Inflammatory macrophage treated with lipopolysaccharide for 1 hour (primary cell): ENCODE data around the gene APBB2.

Source experiments
- DNase-seq, 2 donors: peaks; one replicate each; pipeline ENCODE4 v3.0.0-alpha.2; 2020 to 2022

Gene APBB2

DNA sequence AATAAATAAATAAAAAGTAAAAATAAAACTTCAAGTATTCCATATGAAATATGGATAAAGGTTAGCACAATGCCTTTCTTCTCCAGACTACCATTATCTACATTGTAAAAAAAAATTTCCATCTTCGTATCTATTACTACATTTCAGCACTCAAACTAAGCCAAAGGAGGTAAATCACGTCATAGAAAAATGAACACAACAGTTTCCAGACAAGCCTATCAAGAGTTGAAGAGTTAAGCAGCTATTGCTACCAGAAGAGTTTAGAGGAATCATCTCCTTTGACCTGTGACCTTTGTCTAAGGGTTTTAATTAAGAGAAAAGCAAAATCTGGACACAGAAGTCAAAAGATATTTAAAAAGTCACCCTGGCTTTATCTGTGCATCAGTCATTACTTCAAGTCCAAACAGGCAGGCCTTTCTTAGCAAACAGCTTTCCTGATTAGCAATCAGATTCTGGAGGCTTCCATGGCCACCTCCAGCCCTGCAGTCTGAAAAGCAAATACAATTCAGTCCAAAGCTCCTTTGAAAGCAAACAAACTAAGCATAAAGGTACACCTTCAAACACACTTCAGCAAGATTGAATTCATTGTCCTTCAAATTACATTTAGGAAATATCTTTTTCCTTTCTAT lies 82.2 kb downstream of the APBB2 start:
- DNase-seq, result no peak

DNA sequence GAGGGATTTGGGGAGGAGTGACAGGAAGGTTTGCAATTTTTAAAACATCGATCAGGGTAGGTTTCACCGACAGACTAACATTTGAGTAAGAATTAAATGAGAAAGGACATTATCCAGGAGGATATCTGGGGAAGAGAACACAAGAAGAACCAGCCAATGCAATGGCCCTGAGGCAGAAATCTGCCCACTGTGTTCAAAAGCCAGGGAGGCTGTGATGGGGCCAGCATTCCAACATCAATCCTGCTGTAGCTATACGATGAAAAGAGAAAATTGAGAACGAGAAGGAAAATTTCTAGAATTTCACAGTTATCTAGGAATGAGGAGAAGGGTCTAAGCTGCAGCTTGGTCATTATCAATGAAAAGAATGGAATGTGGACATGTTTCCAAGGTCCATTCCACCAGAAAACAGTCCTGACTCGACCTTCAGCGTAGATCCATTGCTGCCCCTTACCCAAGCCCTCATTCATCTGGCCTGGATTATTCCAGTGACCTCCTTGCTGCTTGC lies 84.4 kb downstream of the APBB2 start:
- DNase-seq, result no peak

DNA sequence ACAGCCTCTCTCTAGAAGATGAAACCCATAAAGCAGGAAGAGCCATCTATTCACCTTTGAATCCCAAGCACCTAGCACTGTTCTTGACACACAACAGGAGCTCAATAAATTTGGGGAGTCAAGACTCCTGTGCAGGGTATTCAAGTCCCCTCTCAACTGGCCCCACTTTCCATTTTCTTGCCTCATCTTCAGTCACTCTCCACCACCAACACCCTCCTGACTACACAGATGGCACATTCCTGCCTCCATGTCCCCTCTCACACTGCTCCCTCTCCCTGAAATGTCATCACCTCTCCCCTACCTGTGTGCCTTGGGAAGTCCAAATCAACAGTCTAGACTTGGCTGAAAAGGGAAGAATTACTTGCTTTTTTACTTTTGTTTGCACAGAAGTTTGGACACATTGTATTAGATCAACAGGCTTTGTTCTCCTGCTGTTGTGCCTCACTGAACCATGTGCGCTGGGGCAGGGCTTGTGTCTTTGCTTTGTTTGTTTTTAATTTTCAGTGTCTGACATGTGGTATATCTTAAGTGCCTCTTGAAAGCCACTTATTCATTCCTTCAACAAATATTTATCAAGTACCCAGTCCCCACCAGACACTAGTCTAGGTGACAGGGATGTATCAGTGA lies 85.1 kb downstream of the APBB2 start:
- no peak for DNase-seq

DNA sequence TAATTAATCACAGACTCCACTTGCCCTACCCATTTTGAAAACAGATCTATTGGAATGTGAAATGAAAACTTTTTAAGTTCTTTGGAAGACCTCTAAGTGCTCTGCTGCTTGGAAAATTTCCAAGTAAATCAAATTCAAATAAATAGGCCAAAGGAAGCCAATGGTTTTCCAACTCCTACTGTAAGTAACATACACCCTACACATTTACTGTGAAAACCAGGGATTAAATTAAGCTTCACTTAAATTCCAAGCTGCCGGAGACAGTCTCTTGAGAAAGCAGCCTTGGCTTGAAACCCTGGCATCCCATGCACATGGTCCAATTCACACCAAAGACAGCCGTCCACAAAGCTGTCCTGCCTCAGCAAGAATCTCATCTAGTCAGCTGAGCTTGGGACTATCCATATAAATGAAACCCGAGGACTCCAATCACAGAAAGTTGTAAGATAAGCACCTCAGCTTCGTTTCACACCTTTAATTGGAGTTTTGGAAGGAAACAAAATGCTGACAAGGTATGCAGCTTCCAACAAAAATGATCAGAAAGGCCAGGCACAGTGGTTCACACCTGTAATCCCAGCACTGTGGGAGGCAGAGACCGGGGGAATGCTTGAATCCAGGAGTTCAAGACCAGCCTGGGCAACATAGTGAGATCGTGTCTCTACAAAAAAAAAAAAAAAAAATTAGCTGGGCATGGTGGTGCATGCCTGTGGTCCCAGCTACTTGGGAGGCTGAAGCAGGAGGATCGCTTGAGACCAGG lies 88.6 kb downstream of the APBB2 start:
- DNase-seq, result no peak

DNA sequence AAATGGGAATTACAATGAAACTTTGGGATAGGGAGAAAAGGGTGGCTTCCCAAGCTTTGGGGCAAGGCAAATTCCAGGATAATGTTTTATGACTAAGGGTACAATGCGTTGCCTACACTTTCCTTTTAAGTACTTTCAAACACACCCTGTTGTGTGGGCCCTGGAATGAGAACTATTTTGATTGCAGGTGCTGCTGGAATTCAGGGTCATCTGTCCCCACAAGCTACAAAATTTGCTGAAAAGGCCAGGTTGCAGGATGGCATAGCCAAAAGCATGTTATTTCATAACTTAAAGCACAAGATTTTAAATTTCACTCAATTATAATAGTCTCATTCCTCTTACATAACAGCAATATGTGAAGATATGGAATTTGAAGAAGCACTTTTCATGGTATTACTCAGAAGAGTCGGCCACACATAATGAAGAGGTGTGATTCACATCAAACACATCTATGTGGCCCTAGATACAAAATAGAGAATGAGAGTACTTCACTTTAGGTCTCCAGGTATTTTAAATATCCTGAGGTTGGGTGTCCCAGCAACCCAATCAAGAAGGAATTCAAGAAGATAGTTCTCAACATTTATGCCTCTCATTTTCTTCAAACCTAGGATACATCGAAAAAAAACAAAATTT lies 89.3 kb downstream of the APBB2 start:
- DNase-seq, result no peak

DNA sequence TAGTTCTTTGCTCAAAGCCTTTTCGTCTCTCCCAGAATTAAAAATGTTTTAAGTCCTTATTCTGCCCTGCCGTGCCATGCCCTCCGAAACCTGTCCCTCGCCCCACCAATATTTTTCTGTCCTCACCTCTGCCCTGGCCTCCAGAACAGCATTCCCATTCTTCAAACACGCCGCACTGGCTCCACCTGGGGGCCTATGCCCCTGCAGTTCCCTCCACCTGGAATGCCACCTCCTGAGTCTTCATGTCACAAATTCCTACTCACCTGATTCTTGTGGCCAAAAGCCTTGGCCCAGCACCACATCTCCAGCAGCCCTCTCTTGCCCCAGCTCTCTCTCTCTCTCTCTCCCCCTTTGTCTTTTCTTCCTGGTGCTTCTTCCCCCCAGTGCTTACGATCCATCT lies 91.6 kb downstream of the APBB2 start:
- DNase-seq, result no peak

DNA sequence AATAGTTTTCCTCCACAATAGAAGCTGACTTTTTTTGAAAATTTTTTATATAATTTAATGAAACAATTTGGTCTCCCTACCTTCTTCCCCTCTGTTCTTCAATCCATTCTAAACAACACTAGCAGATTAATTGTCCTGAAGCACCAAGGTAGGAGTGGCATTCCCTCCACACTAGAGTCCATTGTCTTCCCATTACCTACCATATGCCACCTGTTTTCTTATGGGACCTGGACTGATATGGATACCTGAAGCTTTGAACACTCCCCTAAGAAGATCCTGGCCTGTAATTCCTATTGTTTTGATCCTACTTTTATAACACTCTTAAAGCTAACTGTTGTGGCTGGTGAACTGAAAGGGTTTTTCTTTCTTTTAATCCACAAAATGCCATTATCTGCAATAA lies 92.0 kb downstream of the APBB2 start:
- DNase-seq, result no peak

DNA sequence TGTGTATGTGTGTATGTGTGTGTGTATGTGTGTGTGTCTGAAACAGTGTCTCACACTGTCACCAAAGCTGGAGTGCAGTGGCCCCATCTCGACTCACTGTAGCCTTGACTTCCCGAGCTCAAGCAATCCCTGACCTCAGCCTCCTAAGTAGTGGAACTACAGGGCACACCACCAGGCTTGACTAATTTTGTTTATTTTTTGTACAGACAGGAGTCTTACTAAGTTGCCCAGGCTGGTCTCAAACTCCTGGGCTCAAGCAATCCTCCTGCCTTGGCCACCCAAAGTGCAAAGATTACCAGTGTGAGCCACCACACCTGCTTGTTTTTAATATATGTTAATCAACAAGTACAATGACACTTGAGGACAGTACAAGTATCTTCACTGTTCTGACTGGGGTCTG lies 92.4 kb downstream of the APBB2 start:
- DNase-seq, result no peak

DNA sequence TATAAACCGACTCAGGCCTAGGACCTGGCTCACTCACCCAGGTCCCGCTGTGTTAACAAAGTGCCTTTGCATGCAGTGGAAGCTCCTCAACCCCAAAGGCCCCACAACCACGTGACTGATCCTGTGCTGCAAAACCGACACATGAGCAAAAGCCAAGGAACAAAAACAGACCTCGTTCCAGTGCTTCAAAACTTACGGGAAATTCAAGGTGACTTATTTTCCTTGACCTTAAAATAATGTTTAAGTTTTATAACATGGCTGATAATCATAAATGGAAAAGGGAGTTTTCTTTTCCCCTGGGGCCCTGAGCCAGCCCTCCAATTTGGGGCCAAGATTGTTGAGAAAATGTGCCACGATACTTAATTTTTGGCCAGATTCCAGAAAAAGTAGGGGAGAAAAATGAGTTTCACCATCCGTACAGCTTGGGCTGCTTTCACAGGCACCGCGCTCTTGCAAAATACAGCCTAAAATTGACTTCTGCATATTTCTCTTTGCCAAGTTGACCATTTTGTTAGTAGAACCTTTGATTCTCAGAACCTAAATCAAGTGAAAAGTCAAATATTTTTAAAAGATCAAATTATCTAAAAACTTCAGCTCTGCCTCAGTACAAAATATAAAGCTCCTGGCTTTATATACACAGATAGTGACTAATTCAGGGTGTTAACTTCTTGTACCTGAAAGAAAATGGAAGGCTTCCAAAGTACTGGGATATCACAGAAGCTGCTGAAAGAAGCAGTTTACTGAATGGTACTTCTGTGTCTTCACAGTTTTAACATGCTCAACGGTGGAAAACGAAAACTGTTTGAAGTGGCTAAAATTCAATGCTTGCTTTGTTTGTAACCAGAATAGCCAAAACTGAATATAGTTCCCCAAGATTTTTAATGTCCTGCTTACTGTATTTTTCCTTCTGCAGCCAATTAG lies 93.8 kb downstream of the APBB2 start:
- peak; percentile 15 to 16 for DNase-seq

DNA sequence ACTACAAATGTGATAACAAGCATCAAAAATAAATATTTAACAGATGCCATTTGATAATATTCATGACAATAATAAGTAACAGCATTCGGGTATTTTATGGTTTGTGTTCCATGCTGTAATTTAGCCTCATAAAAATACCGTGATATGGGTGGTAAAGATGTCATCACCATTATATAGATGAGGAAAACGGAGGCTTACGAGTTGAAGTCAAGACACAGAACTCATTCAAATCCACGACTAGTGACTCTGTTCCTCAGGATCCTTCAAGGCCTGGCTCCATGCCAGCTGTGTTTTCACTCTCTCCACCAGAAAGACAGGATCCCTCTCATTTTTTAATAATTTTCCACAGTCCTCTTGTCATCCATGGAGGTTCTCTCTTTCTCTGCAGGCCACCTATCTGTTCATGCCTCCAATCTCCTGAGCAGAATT lies 94.5 kb downstream of the APBB2 start:
- DNase-seq, result no peak

DNA sequence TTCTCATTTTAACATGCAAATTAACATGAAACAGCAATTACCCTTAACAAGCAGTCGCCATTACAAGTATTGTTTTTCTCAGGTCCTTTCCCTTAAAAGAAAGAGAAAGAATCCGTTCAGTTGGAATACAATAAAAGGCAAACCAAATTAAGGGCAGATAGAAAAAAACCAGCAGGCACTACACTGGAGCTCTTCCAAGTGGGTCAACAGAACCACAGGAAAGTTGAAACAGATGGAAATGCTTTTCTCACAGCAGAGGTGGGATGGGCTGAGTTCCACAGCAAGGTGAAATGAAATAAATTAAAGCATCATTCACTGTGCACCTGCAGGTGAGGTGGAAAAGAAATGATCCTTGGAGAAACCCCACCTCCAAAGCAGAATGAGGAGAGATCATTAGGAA lies 102.6 kb downstream of the APBB2 start:
- DNase-seq, result no peak

DNA sequence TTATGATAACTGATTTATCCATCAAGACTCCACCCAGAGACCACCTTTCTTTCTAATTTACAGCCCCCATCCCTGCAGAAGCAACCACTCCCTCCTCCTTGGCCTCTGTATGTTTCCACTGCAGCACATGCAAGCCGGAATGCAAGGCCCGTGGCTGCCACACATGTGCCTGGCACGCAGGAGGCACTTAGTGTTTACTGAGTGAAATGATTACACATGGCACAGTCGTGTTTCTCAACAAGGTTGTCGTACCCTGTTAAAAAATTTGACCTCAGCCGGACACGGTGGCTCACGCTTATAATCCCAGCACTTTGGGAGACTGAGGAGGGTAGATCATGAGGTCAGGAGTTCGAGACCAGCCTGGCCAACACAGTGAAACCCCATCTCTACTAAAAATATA lies 104.3 kb downstream of the APBB2 start:
- DNase-seq, result no peak

DNA sequence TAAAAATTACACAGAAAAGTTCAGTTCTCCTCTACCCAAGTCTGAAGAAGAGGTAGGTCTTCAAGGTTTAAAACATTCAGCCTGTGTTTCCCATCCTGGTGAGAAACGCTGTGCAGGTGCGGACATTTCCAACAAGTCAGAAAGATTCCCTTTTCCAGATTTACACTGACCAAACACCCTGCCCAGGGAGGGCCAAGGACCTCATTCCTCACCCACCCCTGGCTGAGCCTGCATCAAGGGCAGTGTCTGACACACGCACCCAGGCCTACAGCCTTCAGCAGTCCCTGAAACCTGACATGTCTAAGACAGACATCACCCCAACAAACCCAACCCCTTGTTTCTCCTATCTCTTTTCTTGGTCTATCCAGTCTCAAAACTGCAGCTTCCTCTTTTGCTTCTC lies 105.9 kb downstream of the APBB2 start:
- DNase-seq, result no peak

DNA sequence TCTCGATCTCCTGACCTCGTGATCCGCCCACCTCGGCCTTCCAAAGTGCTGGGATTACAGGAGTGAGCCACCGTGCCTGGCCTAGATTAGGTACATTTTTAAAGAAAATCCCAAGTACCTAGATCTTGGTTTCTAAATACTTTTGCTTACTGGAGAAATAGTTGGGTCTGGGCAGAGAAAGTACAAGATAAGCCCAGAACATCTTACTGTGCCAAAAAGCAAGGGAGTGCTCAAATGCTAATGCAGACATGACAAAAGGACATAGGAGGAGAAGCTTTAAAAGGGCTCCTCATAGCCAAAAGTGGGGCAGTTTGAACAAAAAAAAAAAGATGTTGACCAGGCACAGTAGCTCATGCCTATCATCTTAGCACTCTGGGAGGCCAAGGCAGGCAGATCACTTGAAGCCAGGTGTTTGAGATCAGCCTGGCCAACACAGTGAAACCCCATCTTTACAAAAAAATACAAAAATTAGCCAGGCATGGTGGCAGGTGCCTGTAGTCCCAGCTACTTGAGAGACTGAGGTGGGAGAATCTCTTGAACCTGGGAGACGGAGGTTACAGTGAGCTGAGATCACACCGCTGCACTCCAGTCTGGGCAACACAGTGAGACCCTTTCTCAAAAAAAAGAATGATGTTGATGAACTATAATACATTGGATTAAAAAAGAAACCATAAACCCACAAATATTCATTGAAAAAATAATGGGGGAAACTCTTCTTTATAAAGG lies 107.5 kb downstream of the APBB2 start:
- no peak for DNase-seq

DNA sequence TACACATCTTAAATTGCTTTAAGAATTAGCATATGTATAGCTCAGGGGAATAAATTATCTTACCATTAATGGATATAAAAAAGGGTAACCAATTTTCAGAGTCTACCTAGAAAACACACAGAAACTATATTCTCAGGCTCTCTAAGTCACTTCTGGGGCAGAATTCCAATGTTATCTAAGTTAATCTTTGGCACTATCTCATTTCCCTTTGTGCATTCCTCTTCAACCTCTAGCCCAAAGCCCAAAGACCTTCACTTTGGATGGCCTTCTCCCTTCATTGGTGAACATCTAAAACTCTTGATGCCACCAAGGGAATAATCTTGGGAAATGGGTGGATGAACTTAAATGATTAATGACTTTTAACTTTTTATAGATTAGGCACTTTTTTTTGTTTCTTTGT lies 108.3 kb downstream of the APBB2 start:
- DNase-seq, result no peak

DNA sequence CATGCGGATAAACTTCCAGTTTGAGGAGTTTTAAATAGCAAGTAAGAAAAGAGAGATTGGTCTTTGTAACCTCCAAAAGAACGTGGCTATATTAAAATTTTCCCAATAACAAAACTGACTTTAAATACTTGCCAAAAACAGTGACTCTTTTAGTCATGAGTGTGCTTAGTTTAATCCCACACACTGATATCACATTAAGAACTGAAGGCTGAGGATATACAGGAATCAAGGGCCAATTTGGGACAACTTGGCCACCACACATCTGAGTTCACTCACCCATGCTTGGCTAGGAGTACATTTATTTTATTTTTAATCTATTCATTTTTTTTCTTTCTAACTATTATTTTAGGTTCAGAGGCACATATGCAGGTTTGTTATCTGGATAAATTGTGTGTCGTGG lies 110.2 kb downstream of the APBB2 start:
- DNase-seq, result no peak

DNA sequence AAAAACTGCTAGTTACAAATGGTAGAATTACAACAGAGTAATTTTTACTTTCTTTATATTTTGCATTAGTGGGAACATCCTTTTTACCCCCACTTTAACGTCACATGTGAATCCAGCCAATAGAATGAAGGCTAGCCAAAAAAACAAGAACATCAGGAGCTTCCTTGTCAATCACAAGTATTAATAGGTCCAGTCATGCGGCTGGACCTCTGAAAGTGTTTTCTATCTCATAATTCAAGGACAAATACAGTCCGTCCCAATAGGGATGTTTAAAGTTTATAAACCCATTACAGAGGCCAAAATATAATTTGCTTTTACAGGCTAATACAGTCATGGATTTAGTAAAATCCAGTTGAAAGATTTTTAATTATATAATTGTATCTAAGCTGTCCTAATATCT lies 110.7 kb downstream of the APBB2 start:
- no peak for DNase-seq

DNA sequence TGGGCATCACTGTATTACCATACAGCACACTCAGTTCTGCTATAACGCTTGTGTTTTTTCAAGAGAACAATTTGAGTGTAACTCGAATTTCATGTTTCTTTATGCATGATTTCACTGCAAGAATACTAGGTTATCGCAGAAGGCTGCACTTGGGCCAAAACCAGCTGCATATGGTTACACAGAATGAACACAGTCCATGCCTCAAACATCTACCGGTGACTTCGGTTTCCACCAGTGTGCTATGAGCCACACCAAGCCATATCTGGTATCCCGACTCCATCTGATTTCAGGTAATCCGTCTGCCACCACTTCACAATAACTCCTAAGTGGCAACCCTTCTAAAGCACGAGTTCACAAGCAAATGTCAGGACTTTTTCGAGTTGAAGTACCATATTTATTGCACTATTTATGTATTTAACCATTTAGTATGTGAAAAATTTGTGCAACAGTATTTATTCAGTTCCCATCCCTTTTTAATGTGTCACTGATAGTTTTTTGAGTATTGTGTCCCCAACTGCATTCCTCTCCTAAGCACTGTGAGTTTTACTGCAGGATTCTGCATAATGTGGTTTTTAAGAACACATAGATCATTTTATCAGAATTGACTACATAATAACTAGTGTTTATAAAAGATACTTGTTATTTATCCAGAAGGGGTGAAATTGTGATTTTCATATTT lies 111.8 kb downstream of the APBB2 start:
- DNase-seq, result no peak

DNA sequence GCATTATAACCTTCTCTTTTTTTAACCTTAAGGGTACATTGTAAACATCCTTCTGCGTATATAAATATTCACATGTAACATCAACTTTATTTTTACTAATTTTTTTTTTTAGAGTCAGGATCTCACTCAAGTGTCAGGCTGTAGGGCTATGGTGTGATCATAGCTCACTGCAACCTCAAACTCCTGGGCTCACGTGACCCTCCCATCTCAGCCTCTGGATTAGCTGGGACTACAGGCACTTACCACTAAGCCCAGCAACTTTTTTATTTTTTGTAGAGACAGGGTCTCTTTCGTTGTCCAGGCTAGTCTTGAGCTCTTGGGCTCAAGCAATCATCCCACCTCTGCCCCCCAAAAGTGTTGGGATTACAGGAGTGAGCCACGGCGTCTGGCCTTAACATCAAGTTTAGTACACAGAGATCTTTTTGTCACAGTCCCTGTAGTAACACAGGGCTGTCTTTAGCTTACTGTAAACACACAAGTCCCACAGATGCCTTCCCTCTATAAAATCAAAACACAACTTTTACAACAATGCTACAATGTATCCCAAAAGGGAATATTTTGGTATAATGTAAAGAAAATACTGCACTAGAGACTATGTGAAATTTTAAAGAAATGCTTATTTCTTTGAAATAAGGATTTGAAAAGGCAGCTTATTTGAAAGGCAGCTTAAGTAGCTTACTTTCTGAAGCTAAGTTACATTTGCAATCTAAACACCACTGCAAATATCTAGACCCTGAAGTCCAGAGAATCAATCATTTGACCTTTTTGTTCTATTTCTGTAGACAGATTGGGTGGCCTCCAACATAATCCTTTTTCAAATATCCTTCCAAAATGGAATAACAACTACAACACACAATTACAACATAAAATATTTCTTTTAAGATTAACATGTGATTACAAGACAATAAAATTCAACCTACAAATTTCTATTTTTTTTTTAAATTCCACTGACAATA lies 116.0 kb downstream of the APBB2 start:
- no peak for DNase-seq

DNA sequence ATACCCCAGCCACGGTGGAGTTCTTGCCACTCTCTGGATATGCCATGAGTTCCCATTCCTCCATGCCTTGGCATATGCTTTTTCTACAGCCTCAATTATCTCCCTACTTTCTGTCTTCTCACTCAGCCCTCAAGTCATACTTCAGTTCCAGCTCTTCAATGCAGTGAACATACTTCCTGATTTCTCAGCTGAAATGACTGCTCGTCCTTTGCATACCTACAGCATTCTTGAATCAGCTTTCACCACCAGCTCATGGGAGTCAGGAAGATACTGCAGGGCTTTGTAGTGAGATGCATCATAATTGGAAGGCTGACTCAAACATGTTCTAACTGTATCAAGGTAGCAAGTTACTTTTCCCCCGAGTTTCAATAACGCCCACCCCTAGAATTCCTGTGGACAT lies 118.4 kb downstream of the APBB2 start:
- DNase-seq, result no peak
